Measurements from ENCODE around the gene FSD1L.

DNA sequence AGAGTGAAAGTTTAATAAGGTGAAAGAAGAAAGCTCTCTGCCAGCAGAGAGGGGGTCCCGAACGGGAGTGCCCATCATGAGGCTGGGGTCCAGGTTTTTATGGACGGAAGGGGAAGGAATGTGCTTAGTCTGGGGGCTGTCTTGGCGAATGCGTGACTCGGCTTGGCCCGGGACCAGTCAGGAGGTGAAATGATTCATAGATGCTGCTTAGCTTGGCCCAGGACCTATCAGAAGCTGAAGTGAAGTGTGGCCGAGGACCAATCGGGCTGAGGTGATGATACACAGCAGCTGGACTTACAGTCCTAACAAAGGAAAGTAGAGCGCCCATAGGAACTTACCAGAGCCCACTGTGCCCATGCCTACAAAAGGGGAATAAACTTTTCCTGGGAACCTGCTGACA, 106.2 kb downstream of the FSD1L start:
- TF ChIP-seq, protein P1, sequence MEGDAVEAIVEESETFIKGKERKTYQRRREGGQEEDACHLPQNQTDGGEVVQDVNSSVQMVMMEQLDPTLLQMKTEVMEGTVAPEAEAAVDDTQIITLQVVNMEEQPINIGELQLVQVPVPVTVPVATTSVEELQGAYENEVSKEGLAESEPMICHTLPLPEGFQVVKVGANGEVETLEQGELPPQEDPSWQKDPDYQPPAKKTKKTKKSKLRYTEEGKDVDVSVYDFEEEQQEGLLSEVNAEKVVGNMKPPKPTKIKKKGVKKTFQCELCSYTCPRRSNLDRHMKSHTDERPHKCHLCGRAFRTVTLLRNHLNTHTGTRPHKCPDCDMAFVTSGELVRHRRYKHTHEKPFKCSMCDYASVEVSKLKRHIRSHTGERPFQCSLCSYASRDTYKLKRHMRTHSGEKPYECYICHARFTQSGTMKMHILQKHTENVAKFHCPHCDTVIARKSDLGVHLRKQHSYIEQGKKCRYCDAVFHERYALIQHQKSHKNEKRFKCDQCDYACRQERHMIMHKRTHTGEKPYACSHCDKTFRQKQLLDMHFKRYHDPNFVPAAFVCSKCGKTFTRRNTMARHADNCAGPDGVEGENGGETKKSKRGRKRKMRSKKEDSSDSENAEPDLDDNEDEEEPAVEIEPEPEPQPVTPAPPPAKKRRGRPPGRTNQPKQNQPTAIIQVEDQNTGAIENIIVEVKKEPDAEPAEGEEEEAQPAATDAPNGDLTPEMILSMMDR (IDR thresholded peaks at IDR 0.05) = no peak
- TF ChIP-seq POLR2AphosphoS5 (IDR thresholded peaks at IDR 0.05; ENCODE audit: low read depth, low read length) = no peak
- TF ChIP-seq SIN3A (IDR thresholded peaks at IDR 0.05; ENCODE audit: borderline replicate concordance, low read depth, low read length) = no peak
- TF ChIP-seq RXRA (IDR thresholded peaks at IDR 0.05; ENCODE audit: borderline replicate concordance, low read depth) = no peak
- TF ChIP-seq, protein P2, sequence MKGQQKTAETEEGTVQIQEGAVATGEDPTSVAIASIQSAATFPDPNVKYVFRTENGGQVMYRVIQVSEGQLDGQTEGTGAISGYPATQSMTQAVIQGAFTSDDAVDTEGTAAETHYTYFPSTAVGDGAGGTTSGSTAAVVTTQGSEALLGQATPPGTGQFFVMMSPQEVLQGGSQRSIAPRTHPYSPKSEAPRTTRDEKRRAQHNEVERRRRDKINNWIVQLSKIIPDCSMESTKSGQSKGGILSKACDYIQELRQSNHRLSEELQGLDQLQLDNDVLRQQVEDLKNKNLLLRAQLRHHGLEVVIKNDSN (IDR thresholded peaks at IDR 0.05; ENCODE audit: borderline replicate concordance, low read depth) = no peak
- TF ChIP-seq, protein P3, sequence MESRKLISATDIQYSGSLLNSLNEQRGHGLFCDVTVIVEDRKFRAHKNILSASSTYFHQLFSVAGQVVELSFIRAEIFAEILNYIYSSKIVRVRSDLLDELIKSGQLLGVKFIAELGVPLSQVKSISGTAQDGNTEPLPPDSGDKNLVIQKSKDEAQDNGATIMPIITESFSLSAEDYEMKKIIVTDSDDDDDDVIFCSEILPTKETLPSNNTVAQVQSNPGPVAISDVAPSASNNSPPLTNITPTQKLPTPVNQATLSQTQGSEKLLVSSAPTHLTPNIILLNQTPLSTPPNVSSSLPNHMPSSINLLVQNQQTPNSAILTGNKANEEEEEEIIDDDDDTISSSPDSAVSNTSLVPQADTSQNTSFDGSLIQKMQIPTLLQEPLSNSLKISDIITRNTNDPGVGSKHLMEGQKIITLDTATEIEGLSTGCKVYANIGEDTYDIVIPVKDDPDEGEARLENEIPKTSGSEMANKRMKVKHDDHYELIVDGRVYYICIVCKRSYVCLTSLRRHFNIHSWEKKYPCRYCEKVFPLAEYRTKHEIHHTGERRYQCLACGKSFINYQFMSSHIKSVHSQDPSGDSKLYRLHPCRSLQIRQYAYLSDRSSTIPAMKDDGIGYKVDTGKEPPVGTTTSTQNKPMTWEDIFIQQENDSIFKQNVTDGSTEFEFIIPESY (IDR thresholded peaks at IDR 0.05; ENCODE audit: borderline replicate concordance, low read depth) = no peak
- TF ChIP-seq, protein P4, sequence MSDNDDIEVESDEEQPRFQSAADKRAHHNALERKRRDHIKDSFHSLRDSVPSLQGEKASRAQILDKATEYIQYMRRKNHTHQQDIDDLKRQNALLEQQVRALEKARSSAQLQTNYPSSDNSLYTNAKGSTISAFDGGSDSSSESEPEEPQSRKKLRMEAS (IDR thresholded peaks at IDR 0.05; ENCODE audit: low read depth) = no peak
- no peak for TF ChIP-seq GATA2 (CRISPR knock-in tag; IDR thresholded peaks at IDR 0.05)
- no peak for TF ChIP-seq EZH2phosphoT487 (IDR thresholded peaks at IDR 0.05; ENCODE audit: borderline replicate concordance, low read depth)
- TF ChIP-seq RFX5 (IDR thresholded peaks at IDR 0.05; ENCODE audit: low read length) = no peak
- TF ChIP-seq TAF1 (IDR thresholded peaks at IDR 0.05; ENCODE audit: borderline replicate concordance, low read depth, low read length) = no peak

Data from SK-N-SH (cell line).